NCI-H1436 (cell line): ENCODE results near the gene ARRDC3.

Experiments used
- DNase-seq: peaks from one replicate; lab custom pipeline; 2025; lab: John Stamatoyannopoulos, UW

Gene ARRDC3

GRCh38 chr5:91384671-91385430 is 1.7 kb upstream of the ARRDC3 start:
- peak; percentile 94 for DNase-seq

- no peak for DNase-seq
These were observed 811 bp upstream of the ARRDC3 start for GRCh38 chr5:91383956-91384300.

GRCh38 chr5:91382530-91383026 is 539 bp downstream of the ARRDC3 start:
- DNase-seq, result peak; percentile 34

- peak; percentile 76 for DNase-seq
These were observed 1.2 kb downstream of the ARRDC3 start for GRCh38 chr5:91381774-91382359.

GRCh38 chr5:91381239-91381773 is 1.8 kb downstream of the ARRDC3 start:
- no peak for DNase-seq

GRCh38 chr5:91380491-91381238 is 2.5 kb downstream of the ARRDC3 start:
- DNase-seq, result peak; percentile 94

- DNase-seq, result peak; percentile 99
These were observed 3.1 kb downstream of the ARRDC3 start for GRCh38 chr5:91379914-91380490.

- no peak for DNase-seq
These were observed 3.7 kb downstream of the ARRDC3 start for GRCh38 chr5:91379246-91379913.

- no peak for DNase-seq
These were observed 4.3 kb downstream of the ARRDC3 start for GRCh38 chr5:91378752-91379211.

- DNase-seq, result no peak
These were observed 8.1 kb downstream of the ARRDC3 start for GRCh38 chr5:91374893-91375520.

GRCh38 chr5:91373600-91373999 is 9.5 kb downstream of the ARRDC3 start:
- DNase-seq, result no peak

- no peak for DNase-seq
These were observed 10.1 kb downstream of the ARRDC3 start for GRCh38 chr5:91373006-91373405.

- DNase-seq, result no peak
These were observed 13.6 kb downstream of the ARRDC3 start for GRCh38 chr5:91369480-91369879.

- DNase-seq, result no peak
These were observed 15.0 kb downstream of the ARRDC3 start for GRCh38 chr5:91367908-91368648.

GRCh38 chr5:91367344-91367743 is 15.8 kb downstream of the ARRDC3 start:
- DNase-seq, result no peak

- DNase-seq, result no peak
These were observed 16.6 kb downstream of the ARRDC3 start for GRCh38 chr5:91366551-91366950.

GRCh38 chr5:91365498-91365897 is 17.6 kb downstream of the ARRDC3 start:
- DNase-seq, result no peak

- DNase-seq, result no peak
These were observed 20.2 kb downstream of the ARRDC3 start for GRCh38 chr5:91362935-91363334.

GRCh38 chr5:91361790-91362189 is 21.3 kb downstream of the ARRDC3 start:
- no peak for DNase-seq

- no peak for DNase-seq
These were observed 21.9 kb downstream of the ARRDC3 start for GRCh38 chr5:91361055-91361701.
